HG02852 (cell line): ENCODE data around the gene NLK.

Experiments
- ATAC-seq: cut with Tn5 transposase; IDR thresholded peaks from one replicate; pipeline ENCODE4 v1.9.1; 2021; ENCODE audit warnings: mild to moderate bottlenecking, moderate library complexity; ENCODE audit not compliant: unreplicated experiment

NLK gene

GRCh38 chr17:28110184-28110583, 67.7 kb downstream of the NLK start:
- no peak for ATAC-seq

- ATAC-seq = no peak
Observed at GRCh38 chr17:28112181-28112580, 69.7 kb downstream of the NLK start.

DNA sequence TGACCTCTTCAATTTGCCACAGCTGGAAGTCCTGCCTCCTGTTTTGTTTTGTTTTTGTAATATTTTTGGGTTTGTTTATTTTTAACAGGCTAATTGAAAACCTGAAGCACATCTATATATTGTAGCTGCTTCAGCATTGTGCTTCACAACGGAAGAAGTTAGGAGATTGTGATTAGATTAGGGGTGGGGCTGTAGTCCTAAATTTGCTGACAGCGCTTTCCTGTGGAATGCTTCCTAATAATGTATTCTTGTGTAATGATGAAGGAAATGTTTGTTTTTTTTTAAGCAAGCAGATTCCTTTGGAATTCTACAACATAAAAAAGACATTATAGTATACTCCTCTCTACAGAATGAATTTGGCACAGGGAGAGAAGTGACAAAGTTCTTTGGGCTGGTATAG, 70.1 kb downstream of the NLK start:
- no peak for ATAC-seq

DNA sequence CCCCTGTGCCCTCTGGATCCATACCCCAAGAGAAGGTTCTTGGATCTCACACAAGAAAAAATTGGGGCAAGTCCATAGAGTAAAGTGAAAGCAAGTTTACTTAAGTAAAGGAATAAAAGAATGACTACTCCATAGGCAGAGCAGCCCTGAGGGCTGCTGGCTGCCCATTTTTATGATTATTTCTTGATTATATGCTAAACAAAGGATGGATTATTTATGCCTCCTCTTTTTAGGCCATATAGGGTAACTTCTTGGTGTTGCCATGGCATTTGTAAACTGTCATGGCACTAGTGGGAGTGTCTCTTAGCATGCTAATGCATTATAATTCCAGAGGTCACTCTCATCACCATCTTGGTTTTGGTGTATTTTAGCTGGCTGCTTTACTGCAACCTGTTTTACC, 70.8 kb downstream of the NLK start:
- ATAC-seq = no peak

DNA sequence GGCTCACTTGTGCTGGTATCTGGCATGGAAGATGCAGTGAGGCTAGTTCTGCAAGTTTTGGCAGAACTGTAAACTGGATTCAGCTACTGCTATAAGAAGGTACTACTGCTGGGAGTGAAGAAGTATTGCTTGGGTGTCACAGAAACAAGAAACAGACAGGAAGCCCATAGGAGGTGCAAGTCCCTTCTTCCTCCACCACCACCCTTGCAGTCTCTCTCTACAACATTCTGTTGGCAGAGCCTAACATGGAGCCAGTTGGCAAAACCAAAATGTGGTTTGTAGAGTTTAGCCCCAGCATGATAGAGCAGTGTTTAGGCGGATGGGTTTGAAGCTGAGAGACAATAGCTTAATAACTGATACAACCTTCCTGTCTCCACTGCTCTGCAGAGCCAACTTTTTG, 72.6 kb downstream of the NLK start:
- no peak for ATAC-seq

- no peak for ATAC-seq
Observed at GRCh38 chr17:28117304-28117703, 74.8 kb downstream of the NLK start.

DNA sequence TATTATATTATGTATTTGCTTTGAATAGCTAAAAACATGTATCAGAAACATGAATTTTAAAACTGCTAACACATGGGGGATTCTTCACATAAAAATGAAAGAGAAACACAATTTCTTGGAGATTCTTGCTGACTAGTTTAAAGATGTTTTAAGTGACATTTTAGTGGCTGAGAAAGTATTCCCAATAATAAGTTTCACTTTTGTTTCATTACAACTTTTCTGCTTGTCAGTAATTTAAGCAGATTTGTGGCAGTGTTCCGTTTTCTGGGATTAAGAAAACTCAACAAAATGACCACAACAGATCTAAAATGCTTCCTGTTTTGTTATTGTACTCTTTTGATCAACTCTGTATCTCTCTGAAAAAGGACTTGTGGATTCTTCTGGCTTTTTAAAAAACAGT, 75.9 kb downstream of the NLK start:
- ATAC-seq = no peak

DNA sequence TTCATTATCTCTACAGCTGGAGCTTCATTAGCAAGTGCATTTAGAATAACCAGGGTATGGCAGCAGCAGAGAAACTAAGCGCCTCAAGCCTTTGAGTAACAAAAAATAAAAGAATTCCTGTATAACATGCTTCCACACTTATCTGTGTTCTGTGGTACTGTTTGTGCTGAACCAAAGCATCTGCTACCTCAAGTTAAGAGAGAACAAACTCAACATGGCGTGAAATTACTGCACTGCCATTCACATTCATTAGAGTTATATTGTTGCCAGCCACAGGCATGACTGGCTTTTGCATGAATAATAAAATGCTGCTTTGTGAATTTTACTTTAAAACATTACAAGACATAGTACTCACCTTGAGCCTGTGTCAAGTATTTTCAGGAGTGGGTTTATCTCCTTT, 76.6 kb downstream of the NLK start:
- ATAC-seq = no peak

GRCh38 chr17:28119560-28119959, 77.1 kb downstream of the NLK start:
- no peak for ATAC-seq

- no peak for ATAC-seq
Observed at GRCh38 chr17:28120766-28121165, 78.3 kb downstream of the NLK start.

DNA sequence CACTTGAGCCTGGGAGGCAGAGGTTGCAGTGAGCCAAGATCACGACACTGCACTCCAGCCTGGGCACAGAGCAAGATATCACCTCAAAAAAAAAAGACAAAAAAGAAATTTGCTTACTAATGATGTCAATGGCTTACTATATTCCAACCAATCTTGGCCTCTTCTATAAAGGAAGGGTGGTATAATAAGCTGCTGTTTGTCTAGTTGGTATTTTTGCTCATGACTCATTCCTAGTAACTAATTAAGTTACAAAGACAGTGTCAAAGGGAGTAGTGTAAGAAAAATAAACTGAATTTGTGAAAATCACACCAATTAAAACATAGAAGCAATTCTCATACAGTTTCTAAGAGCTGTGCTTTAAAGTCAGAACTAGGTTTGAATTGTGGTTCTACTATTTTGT, 82.5 kb downstream of the NLK start:
- no peak for ATAC-seq

DNA sequence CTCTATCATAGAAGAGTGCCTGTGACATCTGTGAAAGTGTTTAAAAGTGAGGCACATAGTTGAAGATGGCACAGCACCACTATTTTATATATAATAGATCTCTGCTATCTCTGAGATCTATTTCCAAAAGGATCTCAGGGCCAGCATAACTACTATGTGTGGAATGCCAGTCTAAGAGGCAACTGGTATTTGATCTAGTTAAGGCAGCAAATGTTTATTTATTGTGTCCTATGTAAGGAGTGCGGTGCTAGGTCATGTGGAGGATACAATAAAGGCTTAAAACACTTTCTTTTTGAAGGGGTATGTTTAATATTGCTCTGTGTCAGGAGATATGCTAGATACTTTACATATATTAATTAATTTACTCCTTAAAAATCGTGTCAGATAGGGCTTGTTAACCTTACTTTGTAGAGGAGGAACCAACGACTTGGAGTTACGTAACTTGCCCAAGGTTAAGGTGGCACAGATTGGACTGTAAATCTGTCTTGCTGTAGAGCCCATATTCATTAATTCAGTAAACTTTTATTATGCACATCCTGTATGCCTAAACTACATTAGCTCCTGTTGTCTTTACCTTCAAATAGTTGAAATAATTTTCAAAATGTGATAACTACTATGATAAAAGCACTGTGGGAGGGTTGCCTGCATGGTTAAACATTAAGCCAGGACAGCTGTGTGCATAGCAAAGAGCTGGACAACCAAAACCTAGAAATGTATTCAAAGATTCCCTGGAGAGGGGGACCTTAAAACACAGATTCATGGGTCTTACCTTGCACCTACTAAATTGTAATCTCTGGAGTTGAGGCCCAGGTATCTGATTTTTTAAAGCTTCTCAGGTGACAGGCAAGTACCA, 83.3 kb downstream of the NLK start:
- no peak for ATAC-seq

- no peak for ATAC-seq
Observed at GRCh38 chr17:28127196-28127595, 84.7 kb downstream of the NLK start.

DNA sequence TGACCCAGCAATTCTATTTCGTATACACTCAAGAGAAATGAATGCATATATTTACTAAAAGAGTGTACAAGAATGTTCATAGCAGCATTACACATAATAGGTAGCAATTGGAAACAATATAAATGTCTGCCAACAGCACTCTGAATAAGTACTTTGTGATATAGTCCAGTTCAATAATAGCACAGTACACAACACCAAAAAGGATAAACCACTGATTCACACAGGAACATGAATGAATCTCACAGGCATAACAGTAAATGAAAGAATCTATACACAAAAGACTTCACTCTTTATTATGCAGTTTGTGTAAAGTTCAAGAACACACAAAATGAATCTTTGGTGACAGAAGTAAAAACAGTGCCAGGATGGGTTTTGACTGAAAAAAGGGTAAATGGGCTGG, 86.3 kb downstream of the NLK start:
- no peak for ATAC-seq

DNA sequence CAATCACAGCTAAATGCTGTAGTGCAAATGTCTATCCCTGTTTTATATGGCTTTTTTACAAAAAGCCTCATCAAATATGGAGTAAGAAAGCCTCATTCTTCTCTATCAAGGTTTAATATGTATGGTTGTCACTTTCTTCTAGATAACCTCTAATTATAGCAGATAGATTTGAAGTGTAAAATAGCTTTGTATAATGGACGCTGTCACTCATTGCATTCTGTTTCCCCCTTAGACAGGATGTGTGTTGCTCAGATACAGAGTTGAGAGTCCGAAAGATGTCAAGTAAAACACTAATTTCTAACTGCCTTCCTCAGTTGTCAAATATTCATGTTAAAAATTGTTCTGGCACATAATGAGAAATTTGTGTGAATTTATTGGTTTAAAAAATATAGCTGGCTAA, 88.0 kb downstream of the NLK start:
- ATAC-seq = no peak

GRCh38 chr17:28131599-28131998, 89.1 kb downstream of the NLK start:
- ATAC-seq = no peak

DNA sequence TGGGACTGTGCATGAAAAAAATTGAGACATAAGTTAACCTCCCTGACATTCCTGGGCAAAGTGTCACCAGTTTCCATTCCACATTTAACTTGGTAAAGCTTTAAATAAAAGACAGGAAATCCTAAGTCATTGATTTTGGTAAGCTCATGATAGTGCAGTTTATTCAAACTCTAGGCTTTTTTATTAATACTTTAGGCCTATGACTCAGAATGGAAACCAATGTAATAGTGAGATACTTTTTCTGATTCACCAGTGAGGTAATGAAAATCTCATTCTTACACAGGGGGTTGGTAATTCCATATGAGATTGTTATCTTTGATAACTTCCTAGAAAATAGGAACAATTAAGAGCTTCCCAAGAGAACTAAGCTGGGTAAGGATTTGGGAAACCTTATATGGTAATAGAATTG, 91.1 kb downstream of the NLK start:
- ATAC-seq = no peak

DNA sequence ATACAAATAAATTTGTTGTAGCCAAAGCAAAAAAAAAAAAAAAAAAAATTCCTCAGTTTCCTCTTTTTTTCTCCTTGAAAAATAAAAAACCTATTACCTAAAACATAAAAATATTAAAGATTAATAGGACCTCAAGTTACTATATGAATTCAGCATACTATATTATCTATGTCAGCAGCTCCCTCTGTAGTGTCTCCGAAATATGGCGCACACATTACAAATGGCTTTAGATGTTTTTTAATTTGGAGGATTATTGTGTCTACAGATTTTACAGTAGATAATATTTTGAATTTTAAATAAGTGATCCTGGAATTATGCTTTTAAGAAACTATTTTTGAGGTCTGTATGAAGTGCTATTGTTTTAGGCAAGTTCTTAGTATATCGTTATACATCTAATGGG, 94.4 kb downstream of the NLK start:
- ATAC-seq = no peak

DNA sequence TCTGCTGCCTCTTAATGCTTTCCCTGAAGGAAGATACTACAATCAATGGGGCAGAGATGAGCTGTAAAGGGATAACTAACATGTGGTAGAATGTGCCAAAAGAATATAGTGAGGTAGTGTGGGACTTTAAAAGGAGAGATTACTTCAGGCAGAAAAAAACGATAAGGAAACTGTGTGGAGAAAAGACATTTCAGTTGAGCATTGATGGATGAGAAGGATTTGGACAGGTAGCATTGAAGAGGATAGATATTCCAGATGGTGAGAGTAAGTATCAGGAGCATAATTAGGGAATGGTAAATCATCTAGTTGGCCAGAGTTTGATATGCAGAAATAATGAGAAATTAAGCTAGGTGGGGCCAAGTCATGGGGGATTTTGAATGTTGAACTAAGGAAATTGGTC, 97.3 kb downstream of the NLK start:
- no peak for ATAC-seq

DNA sequence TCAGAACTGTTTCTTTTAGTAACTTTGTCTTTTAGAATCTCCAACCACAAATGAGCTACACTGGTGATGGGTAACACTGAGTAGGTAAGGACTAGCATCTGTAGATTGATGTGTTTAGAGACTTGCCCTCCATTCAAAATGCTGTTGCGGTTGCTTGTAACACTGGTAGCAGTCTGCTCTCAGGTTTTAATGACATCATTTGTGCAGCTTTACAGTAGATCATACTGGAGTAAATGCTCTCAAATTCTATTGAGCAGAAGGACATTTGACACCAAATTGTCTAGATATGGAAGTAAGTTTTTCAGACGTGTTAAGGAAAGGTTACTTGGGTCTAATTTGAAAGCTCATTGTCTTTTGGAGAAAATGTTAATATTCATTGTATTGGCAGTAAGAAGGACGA, 98.8 kb downstream of the NLK start:
- no peak for ATAC-seq

- ATAC-seq = no peak
Observed at GRCh38 chr17:28141773-28142172, 99.3 kb downstream of the NLK start.

- no peak for ATAC-seq
Observed at GRCh38 chr17:28142305-28142704, 99.8 kb downstream of the NLK start.

DNA sequence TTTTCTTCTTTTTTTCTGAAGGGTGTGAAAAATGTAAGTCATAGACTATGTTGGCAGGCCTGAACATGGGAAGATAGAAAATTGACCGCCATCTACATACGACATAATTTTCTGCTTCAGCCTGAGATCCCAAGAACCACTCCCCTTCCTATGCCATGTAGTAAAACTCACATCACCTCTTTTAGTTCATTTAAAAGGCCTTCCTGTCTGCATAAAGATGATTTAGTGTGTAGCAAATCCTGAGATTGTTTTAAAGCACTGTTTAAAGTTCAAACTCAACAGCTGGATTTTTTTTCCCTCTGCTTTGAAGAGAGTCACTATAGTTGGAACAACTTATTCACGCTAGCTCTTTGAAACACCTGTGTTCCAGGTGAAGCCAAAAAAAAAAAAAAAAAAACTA, 101.5 kb downstream of the NLK start:
- no peak for ATAC-seq
